Panc1 (cell line): Measurements from ENCODE around the gene CLDN1.
A peak's percentile ranks its signal among the peaks of the same experiment; 100 is the strongest.

Experiments used
- POLR2AphosphoS5 ChIP-seq: IDR thresholded peaks from 2 replicates; pipeline ENCODE4 v1.6.1; 2012; ENCODE audit warnings: mild to moderate bottlenecking, low read depth, low read length, moderate library complexity
- SIN3A ChIP-seq: IDR thresholded peaks from 2 replicates; pipeline ENCODE4 v1.6.1; 2012; ENCODE audit warnings: low read depth, mild to moderate bottlenecking, low read length, moderate library complexity, borderline replicate concordance; ENCODE audit not compliant: insufficient read depth
- TCF7L2 ChIP-seq: IDR thresholded peaks from 2 replicates; pipeline ENCODE4 v1.6.1; 2011; ENCODE audit warnings: mild to moderate bottlenecking, low read depth, low read length, inconsistent platforms
- TF ChIP-seq, protein P1 (sequence below): fragments of 450-650 bp; IDR thresholded peaks from 2 replicates; pipeline ENCODE4 v1.5.1; 2017; ENCODE audit warnings: mild to moderate bottlenecking

DNA sequence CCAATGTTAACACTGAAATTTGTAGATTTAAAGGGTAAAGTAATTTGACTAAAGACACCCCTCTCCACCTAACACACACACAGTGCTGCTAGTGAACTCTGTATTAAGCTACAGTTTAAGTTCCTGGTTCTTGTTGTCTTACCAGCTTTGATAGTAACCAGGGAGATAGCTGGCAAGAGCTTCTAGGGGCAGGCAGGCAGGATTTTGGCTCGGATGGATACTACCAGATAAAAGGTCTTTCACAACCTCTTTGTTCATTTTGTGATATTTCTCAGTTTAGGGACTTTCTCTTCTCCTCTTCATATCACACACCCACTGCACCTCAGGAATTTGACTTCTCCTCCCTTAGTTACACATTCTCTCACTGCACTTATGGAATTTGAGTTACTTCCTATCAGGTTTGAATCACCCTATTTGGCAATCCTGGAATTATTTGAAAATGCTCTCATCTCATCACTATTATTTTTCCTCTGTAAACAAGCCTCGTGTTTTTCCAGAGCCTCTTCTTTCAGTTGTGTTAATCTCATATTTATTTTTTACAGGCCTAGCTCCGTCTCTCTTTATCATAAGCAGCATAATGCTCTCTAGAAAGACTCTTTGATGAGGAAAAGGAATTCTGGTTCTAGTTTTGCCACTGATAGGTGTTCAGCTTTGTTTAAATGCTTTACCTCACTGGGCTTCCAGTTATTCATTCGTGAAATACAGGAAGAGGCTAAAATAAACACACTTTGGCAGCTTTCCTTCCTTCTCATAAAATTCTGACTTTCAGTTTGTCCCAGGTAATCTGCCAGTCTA is 23.0 kb upstream of the CLDN1 start:
- TF ChIP-seq, protein P1, sequence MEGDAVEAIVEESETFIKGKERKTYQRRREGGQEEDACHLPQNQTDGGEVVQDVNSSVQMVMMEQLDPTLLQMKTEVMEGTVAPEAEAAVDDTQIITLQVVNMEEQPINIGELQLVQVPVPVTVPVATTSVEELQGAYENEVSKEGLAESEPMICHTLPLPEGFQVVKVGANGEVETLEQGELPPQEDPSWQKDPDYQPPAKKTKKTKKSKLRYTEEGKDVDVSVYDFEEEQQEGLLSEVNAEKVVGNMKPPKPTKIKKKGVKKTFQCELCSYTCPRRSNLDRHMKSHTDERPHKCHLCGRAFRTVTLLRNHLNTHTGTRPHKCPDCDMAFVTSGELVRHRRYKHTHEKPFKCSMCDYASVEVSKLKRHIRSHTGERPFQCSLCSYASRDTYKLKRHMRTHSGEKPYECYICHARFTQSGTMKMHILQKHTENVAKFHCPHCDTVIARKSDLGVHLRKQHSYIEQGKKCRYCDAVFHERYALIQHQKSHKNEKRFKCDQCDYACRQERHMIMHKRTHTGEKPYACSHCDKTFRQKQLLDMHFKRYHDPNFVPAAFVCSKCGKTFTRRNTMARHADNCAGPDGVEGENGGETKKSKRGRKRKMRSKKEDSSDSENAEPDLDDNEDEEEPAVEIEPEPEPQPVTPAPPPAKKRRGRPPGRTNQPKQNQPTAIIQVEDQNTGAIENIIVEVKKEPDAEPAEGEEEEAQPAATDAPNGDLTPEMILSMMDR = no peak
- TF ChIP-seq SIN3A = no peak
- no peak for TF ChIP-seq POLR2AphosphoS5
- TF ChIP-seq TCF7L2 = peak; percentile 60; the same call in 1 of the 2 replicates
